Naive B cell (primary cell): ENCODE data around the gene WDR5. TPM values are rescaled to one million over a fixed set of nuclear protein-coding genes. Genes with fewer than 3 reads are reported as not detected.

Experiments
- ATAC-seq, 2 donors: fragments of 150-1000 bp; cut with Tn5 transposase; 2 replicates each; pipeline ENCODE4 v1.10.0; 2021; ENCODE audit warnings: low read depth in 2 of 2, mild to moderate bottlenecking in 2 of 2, moderate library complexity in 2 of 2
- DNase-seq: peaks from one replicate; pipeline ENCODE4 v3.0.0; 2022
- H3K27ac Mint-ChIP-seq, 6 donors: one replicate each; pipeline ENCODE4 v1.8.0; 2020 to 2022; ENCODE audit warnings: mild to moderate bottlenecking in 6 of 6, mixed read lengths in 6 of 6, moderate library complexity in 5 of 6, inconsistent platforms in 2 of 6
- H3K27me3 Mint-ChIP-seq, 3 donors: one replicate each; pipeline ENCODE4 v1.8.0; 2021 to 2022; ENCODE audit warnings: mixed read lengths in 3 of 3, mild to moderate bottlenecking in 1 of 3
- H3K36me3 Mint-ChIP-seq, 2 donors: one replicate each; pipeline ENCODE4 v1.8.0; 2020 to 2022; ENCODE audit warnings: mixed read lengths in 2 of 2, inconsistent platforms in 1 of 2, mild to moderate bottlenecking in 1 of 2
- H3K4me1 Mint-ChIP-seq, 3 donors: one replicate each; pipeline ENCODE4 v1.8.0; 2020 to 2022; ENCODE audit warnings: mixed read lengths in 3 of 3, inconsistent platforms in 1 of 3, mild to moderate bottlenecking in 1 of 3, moderate library complexity in 1 of 3
- H3K4me3 Mint-ChIP-seq, 8 donors: one replicate each; pipeline ENCODE4 v1.8.0; 2020 to 2022; ENCODE audit warnings: mild to moderate bottlenecking in 8 of 8, mixed read lengths in 8 of 8, moderate library complexity in 8 of 8, inconsistent platforms in 2 of 8
- H3K9me3 Mint-ChIP-seq, 7 donors: one replicate each; pipeline ENCODE4 v1.8.0; 2020 to 2022; ENCODE audit warnings: mixed read lengths in 7 of 7, mild to moderate bottlenecking in 5 of 7, inconsistent platforms in 2 of 7, moderate library complexity in 1 of 7
- polyA plus RNA-seq, 6 donors: library from polyadenylated mRNA; unstranded; fragments of 300-500 nt; fragmentation: Illumina TruSeq; gene quantifications; one replicate each; pipeline ENCODE4 v1.2.3, GENCODE V29; 2021; ENCODE audit warnings: low read depth in 6 of 6

The WDR5 gene
- polyA plus RNA-seq, 6 donors from 2014 or later, result 5.1 to 20.2 (median 12.3) TPM

GRCh38 chr9:134166374-134166773, 30.5 kb downstream of the WDR5 start:
- no peak for DNase-seq
- Mint-ChIP-seq H3K9me3 (peaks cover 0 to 4% (median 0%) of the 10 kb centered on the region in 7 donors), H3K27ac (peak overlapping the region in 1 of 6 donors; percentile 47), H3K27me3 (no peaks in the 10 kb centered on the region), H3K4me1 (peaks cover 13 to 21% (median 16%) of the 10 kb centered on the region in 3 donors), H3K4me3 (peak overlapping the region in 5 of 8 donors; percentile 36 to 82 (median 53)), H3K36me3 (peaks cover 0 to 6% of the 10 kb centered on the region in 2 donors)
- no peak for ATAC-seq

GRCh38 chr9:134167530-134167931, 31.6 kb downstream of the WDR5 start:
- Mint-ChIP-seq H3K27ac (no peak overlapping the region), H3K36me3 (peaks cover 0 to 6% of the 10 kb centered on the region in 2 donors), H3K27me3 (no peaks in the 10 kb centered on the region), H3K9me3 (peaks cover 0 to 4% (median 0%) of the 10 kb centered on the region in 7 donors), H3K4me1 (peaks cover 7 to 18% (median 15%) of the 10 kb centered on the region in 3 donors), H3K4me3 (peak overlapping the region in 2 of 8 donors; percentile 51 to 62)
- no peak for DNase-seq
- no peak for ATAC-seq

GRCh38 chr9:134168757-134169550, 33.1 kb downstream of the WDR5 start:
- H3K36me3 Mint-ChIP-seq, result peaks cover 0 to 2% of the 10 kb centered on the region in 2 donors
- H3K27me3 Mint-ChIP-seq, result no peaks in the 10 kb centered on the region
- H3K9me3 Mint-ChIP-seq, result peaks cover 0 to 2% (median 0%) of the 10 kb centered on the region in 7 donors
- no peak overlapping the region for H3K27ac Mint-ChIP-seq
- no peak for ATAC-seq
- H3K4me1 Mint-ChIP-seq, result peaks cover 2 to 24% (median 16%) of the 10 kb centered on the region in 3 donors
- no peak overlapping the region for H3K4me3 Mint-ChIP-seq
- DNase-seq, result no peak

- no peak overlapping the region for H3K4me3 Mint-ChIP-seq
- ATAC-seq (no peak), DNase-seq (no peak)
- no peaks in the 10 kb centered on the region for H3K36me3 Mint-ChIP-seq
- peak overlapping the region in 1 of 6 donors; percentile 97 for H3K27ac Mint-ChIP-seq
- H3K27me3 Mint-ChIP-seq, result peaks cover 0 to 4% (median 0%) of the 10 kb centered on the region in 3 donors
- H3K9me3 Mint-ChIP-seq, result peaks cover 0 to 2% (median 0%) of the 10 kb centered on the region in 7 donors
- H3K4me1 Mint-ChIP-seq, result peaks cover 9 to 33% (median 24%) of the 10 kb centered on the region in 3 donors
Measured at GRCh38 chr9:134169724-134170401, 34.0 kb downstream of the WDR5 start.

GRCh38 chr9:134170532-134171315, 34.8 kb downstream of the WDR5 start:
- Mint-ChIP-seq H3K4me3 (no peak overlapping the region), H3K27me3 (peaks cover 0 to 4% (median 0%) of the 10 kb centered on the region in 3 donors), H3K27ac (peak overlapping the region in 1 of 6 donors; percentile 63), H3K4me1 (peaks cover 13 to 31% (median 25%) of the 10 kb centered on the region in 3 donors), H3K9me3 (peaks cover 0 to 2% (median 0%) of the 10 kb centered on the region in 7 donors), H3K36me3 (no peaks in the 10 kb centered on the region)
- DNase-seq, result peak; percentile 24
- ATAC-seq, result no peak

GRCh38 chr9:134171316-134172197, 35.7 kb downstream of the WDR5 start:
- ATAC-seq (no peak), DNase-seq (no peak)
- Mint-ChIP-seq H3K27me3 (peaks cover under 1 to 4% (median 4%) of the 10 kb centered on the region in 3 donors), H3K4me1 (peaks cover 13 to 23% (median 19%) of the 10 kb centered on the region in 3 donors), H3K4me3 (no peak overlapping the region), H3K36me3 (no peaks in the 10 kb centered on the region), H3K27ac (peak overlapping the region in 2 of 6 donors; percentile 47 to 63), H3K9me3 (peaks cover 0 to 2% (median 0%) of the 10 kb centered on the region in 7 donors)

- no peaks in the 10 kb centered on the region for H3K36me3 Mint-ChIP-seq
- H3K9me3 Mint-ChIP-seq, result peaks cover 0 to 2% (median 0%) of the 10 kb centered on the region in 7 donors
- H3K4me3 Mint-ChIP-seq, result peak overlapping the region in 3 of 8 donors; percentile 20 to 47 (median 25)
- H3K27ac Mint-ChIP-seq, result peak overlapping the region in 1 of 6 donors; percentile 47
- peaks cover 13 to 25% (median 19%) of the 10 kb centered on the region in 3 donors for H3K4me1 Mint-ChIP-seq
- ATAC-seq, result no peak
- DNase-seq, result no peak
- peaks cover 4 to 12% (median 9%) of the 10 kb centered on the region in 3 donors for H3K27me3 Mint-ChIP-seq
Measured at GRCh38 chr9:134172198-134173126, 36.6 kb downstream of the WDR5 start.

GRCh38 chr9:134173127-134174072, 37.5 kb downstream of the WDR5 start:
- no peak for ATAC-seq
- DNase-seq, result no peak
- Mint-ChIP-seq H3K4me1 (peaks cover 13 to 25% (median 19%) of the 10 kb centered on the region in 3 donors), H3K9me3 (peaks cover 0 to 2% (median 0%) of the 10 kb centered on the region in 7 donors), H3K4me3 (peak overlapping the region in 7 of 8 donors; percentile 25 to 65 (median 52)), H3K27ac (no peak overlapping the region), H3K36me3 (no peaks in the 10 kb centered on the region), H3K27me3 (peaks cover 4 to 21% (median 19%) of the 10 kb centered on the region in 3 donors)

- Mint-ChIP-seq H3K27me3 (peaks cover 4 to 28% (median 25%) of the 10 kb centered on the region in 3 donors), H3K27ac (peak overlapping the region in 1 of 6 donors; percentile 42), H3K9me3 (no peaks in the 10 kb centered on the region), H3K4me3 (peak overlapping the region in 7 of 8 donors; percentile 40 to 67 (median 55)), H3K4me1 (peaks cover 15 to 25% (median 19%) of the 10 kb centered on the region in 3 donors), H3K36me3 (no peaks in the 10 kb centered on the region)
- DNase-seq (peak; percentile 75), ATAC-seq (peak; percentile 82 to 84)
Measured at GRCh38 chr9:134174073-134174449, 38.2 kb downstream of the WDR5 start.

- peaks cover 8 to 34% (median 32%) of the 10 kb centered on the region in 3 donors for H3K27me3 Mint-ChIP-seq
- H3K36me3 Mint-ChIP-seq, result no peaks in the 10 kb centered on the region
- H3K4me1 Mint-ChIP-seq, result peaks cover 18 to 25% (median 19%) of the 10 kb centered on the region in 3 donors
- peaks cover 0 to 1% (median 0%) of the 10 kb centered on the region in 7 donors for H3K9me3 Mint-ChIP-seq
- ATAC-seq (no peak), DNase-seq (no peak)
- H3K4me3 Mint-ChIP-seq, result peak overlapping the region in 7 of 8 donors; percentile 40 to 78 (median 65)
- no peak overlapping the region for H3K27ac Mint-ChIP-seq
Measured at GRCh38 chr9:134174526-134175290, 38.8 kb downstream of the WDR5 start.
